Heart right ventricle (tissue), 16 donors: ENCODE data around the gene LHPP. TPM values are rescaled to one million over a fixed set of nuclear protein-coding genes. Genes with fewer than 3 reads are reported as not detected.
A peak's percentile ranks its signal among the peaks of the same experiment; 100 is the strongest.

Experiments used
- ATAC-seq, 8 donors: fragments of 200-7000 bp; cut with Tn5 transposase; one replicate each; pipeline ENCODE4 v1.9.1; 2020; ENCODE audit warnings: mild to moderate bottlenecking in 8 of 8, moderate library complexity in 8 of 8, moderate number of reproducible peaks in 1 of 8
- DNase-seq, 2 donors: peaks; one replicate each; pipeline ENCODE4 v3.0.0-alpha.2; 2020
- H3K27ac ChIP-seq, 10 donors: fragments of 200-600 bp; sonication (generic) in 2 of 10; one replicate each; pipeline versions ENCODE4 v1.5.0 to v1.8.0; 2020 to 2022; ENCODE audit warnings: mild to moderate bottlenecking in 3 of 10
- H3K27me3 ChIP-seq, 7 donors: fragments of 200-600 bp; one replicate each; pipeline ENCODE4 v1.8.0; 2021 to 2022; ENCODE audit warnings: mild to moderate bottlenecking in 2 of 7
- H3K36me3 ChIP-seq, 9 donors: fragments of 200-600 bp; sonication (generic) in 1 of 9; one replicate each; pipeline versions ENCODE4 v1.5.0 to v1.8.0; 2020 to 2022; ENCODE audit warnings: mild to moderate bottlenecking in 2 of 9
- H3K4me1 ChIP-seq, 9 donors: fragments of 200-600 bp; sonication (generic) in 1 of 9; one replicate each; pipeline versions ENCODE4 v1.5.0 to v1.8.0; 2020 to 2022; ENCODE audit warnings: mild to moderate bottlenecking in 4 of 9
- H3K4me3 ChIP-seq, 10 donors: fragments of 200-600 bp; sonication (generic) in 2 of 10; one replicate each; pipeline versions ENCODE4 v1.5.0 to v1.8.0; 2020 to 2022; ENCODE audit warnings: mild to moderate bottlenecking in 7 of 10, moderate library complexity in 2 of 10
- H3K9me3 ChIP-seq, 11 donors: fragments of 200-600 bp in 10 of 11; sonication (generic) in 2 of 11; one replicate each; pipeline versions ENCODE4 v1.5.0 to v1.8.0; 2013 to 2022; ENCODE audit warnings: mild to moderate bottlenecking in 2 of 11, control low read depth in 1 of 11, moderate library complexity in 1 of 11
- CTCF ChIP-seq, 9 donors: fragments of 200-600 bp; sonication (generic) in 2 of 9; IDR thresholded peaks; one replicate each; pipeline versions ENCODE4 v1.5.0 to v1.8.0; 2021 to 2022; ENCODE audit warnings: antibody characterized with exemption in 9 of 9, mild to moderate bottlenecking in 5 of 9, moderate library complexity in 1 of 9
- WGBS, 2 donors: extraction: QIAGEN DNeasy Blood & Tissue Kit; methylation state at CpG; one replicate each; pipeline ENCODE4 v1.1.7; 2013; ENCODE audit warnings: inconsistent platforms in 1 of 2; 5-methylcytosine and 5-hydroxymethylcytosine counted together
- intact Hi-C, 10 donors: fragments of 100-400 bp; cut with DNase I; formaldehyde crosslinking; loops; one replicate each; pipeline versions ENCODE4 v1.11.1 to v1.14.2; 2022
- polyA plus RNA-seq, 2 donors: library from polyadenylated mRNA; stranded (reverse); fragments of 200-250 nt; gene quantifications; one replicate each; pipeline ENCODE4 v1.2.3, GENCODE V29; 2013
- total RNA-seq, 10 donors: library from RNA; stranded (reverse); fragmentation: NEBNext Ultra II Directional in 3 of 10; extraction: Animal tissue kit (Norgen Biotek cat#: 25700) in 3 of 10; gene quantifications; one replicate each; pipeline versions ENCODE4 v1.2.1 to v1.2.4, GENCODE V29; 2021 to 2023
- donor health status: Arrhythmogenic right ventricular cardiomyopathy.
- donor health status: ischemic (EF 13 %, LVEDD 7.1; RV severe dilation, severe dysfunction).
- donor health status: healthy with polysubstance abuse.
- donor health status: DM: no; HTN: yes; CAD: no.
- donor health status: DM: no; HTN: no; CAD: no.
- donor health status: ischemic (EF 25% LVEDD 6.9; RV normal size, moderate dysfunction).
- donor health status: ischemic (EF 25% LVEDD 5.7; RV mildly dilated, moderate dysfunction).
- donor health status: healthy.
- donor health status: DM: yes; HTN: yes; CAD: no.
- donor health status: Ischemic cardiomyopathy.
- donor health status: ischemic (EF 35%, LVEDD 5.7; RV mildly dilated, moderate dysfunction).
- donor health status: nonischemic (EF 11% LVEDD 7.7; RV severe dilation, severe dysfunction).
- donor health status: DM: yes; HTN: yes; CAD: no.
- donor health status: PGD.
- donor health status: ischemic (EF 29% LVEDD 5.4; RV normal size, mild dysfunction).
- donor health status: nonischemic (EF 23%, LVEDD 6.1; RV moderate dilation, normal function).

The LHPP gene
- total and polyA plus RNA-seq, 12 donors: 4.2 to 20.5 (median 11.7) TPM

DNA sequence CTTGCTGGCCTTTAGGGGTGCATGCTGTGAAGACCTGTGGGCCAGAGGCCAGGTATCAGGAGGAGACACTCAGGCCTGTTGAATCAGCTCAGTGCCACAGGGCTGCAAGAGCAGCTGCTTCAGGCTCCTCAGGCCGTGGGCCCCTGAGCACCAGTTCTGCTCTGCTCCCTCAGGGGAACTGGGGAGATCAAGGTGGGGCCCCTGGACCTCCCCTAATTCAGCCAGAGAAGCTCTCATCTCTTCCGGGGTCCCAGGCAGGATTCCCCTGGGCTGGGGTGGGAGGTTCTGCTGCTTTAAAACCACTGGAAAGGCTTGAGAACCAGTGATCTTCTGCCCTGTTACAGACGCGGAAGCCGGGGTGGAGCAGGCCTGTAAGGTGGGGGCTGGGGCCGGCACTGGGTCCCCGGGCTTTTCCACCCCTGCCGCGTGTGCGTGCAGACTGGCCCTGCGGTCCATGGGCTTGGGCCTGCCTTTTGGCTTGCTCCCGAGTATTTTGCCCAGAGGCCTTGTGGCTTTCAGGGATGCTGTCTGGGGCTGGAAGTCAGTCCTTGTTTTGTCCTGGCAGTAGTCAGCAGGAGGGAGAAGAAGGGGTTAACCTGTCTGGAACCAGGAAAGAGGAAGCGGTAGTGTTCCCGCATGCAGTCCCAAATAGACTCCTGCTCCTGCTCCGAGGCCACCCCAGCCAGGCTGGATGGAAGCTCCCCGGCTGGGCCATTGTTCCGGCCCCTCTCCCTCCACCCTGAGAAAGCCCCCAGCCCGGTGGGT is 74.3 kb downstream of the LHPP start:
- Histone ChIP-seq H3K27ac (peak overlapping the region in 7 of 10 donors; percentile 23 to 53 (median 26)), H3K4me1 (peaks cover 0 to 30% (median 14%) of the 10 kb centered on the region in 9 donors), H3K27me3 (no peaks in the 10 kb centered on the region), H3K36me3 (no peaks in the 10 kb centered on the region), H3K9me3 (no peaks in the 10 kb centered on the region), H3K4me3 (no peak overlapping the region)
- TF ChIP-seq CTCF (IDR thresholded peaks at IDR 0.05): no peak
- WGBS, 2 donors: 59 to 66% methylated on average over 18 of the region's 18 CpGs
- DNase-seq (no peak), ATAC-seq (peak in 1 of 8 donors; percentile 35)
- intact Hi-C loops: loop anchor here in 3 of 10 donors (5.0 to 10.0 kb wide), 3 partner anchors 86 to 289 kb away; no protein-coding TSS in a partner anchor

- intact Hi-C loops: loop anchor here in 3 of 10 donors (5.0 to 10.0 kb wide), 3 partner anchors 86 to 288 kb away; no protein-coding TSS in a partner anchor
- Histone ChIP-seq H3K36me3 (no peaks in the 10 kb centered on the region), H3K4me1 (peaks cover 0 to 30% (median 14%) of the 10 kb centered on the region in 9 donors), H3K9me3 (no peaks in the 10 kb centered on the region), H3K4me3 (no peak overlapping the region), H3K27ac (peak overlapping the region in 6 of 10 donors; percentile 23 to 53 (median 26)), H3K27me3 (no peaks in the 10 kb centered on the region)
- no peak for DNase-seq
- WGBS, 2 donors: 70 to 73% methylated on average over 5 of the region's 5 CpGs
- ATAC-seq: no peak
- TF ChIP-seq CTCF (IDR thresholded peaks at IDR 0.05): no peak
Observed at GRCh38 chr10:124536496-124537050, 75.0 kb downstream of the LHPP start.

DNA sequence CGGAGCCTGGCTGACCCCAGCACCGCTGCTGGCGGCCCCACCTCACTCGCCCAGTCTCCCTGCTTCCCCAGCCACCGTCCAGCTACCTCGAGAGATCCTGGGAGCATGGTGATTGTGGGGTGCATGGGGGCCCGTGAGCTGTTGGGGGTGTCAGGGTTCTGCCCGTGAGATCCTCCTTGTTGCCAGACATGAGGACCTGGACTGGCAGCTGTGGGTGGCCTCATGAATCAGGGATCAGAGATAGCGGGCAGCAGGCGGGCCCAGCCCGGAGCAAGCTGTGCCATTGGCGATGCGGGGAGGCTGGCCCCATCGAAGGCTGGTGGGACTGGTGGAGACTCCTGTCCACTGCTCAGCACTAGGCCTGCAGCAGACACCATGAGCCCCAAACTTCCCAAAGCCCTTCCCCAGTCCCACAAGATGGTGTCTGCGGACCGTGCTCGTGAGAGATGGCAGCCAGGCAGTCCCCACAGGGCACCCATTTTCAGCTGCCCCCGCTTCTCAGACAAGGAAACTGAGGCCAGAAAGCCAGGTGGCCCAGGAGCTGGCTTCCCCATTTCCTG is 75.6 kb downstream of the LHPP start:
- 87 to 98% methylated on average over 18 of the region's 18 CpGs for WGBS, 2 donors
- Histone ChIP-seq H3K27me3 (no peaks in the 10 kb centered on the region), H3K9me3 (no peaks in the 10 kb centered on the region), H3K4me1 (peaks cover 0 to 30% (median 14%) of the 10 kb centered on the region in 9 donors), H3K27ac (no peak overlapping the region), H3K36me3 (no peaks in the 10 kb centered on the region), H3K4me3 (no peak overlapping the region)
- ATAC-seq: no peak
- intact Hi-C loops: loop anchor here in 3 of 10 donors (5.0 to 10.0 kb wide), 3 partner anchors 85 to 288 kb away; no protein-coding TSS in a partner anchor
- no peak for TF ChIP-seq CTCF (IDR thresholded peaks at IDR 0.05)
- no peak for DNase-seq

DNA sequence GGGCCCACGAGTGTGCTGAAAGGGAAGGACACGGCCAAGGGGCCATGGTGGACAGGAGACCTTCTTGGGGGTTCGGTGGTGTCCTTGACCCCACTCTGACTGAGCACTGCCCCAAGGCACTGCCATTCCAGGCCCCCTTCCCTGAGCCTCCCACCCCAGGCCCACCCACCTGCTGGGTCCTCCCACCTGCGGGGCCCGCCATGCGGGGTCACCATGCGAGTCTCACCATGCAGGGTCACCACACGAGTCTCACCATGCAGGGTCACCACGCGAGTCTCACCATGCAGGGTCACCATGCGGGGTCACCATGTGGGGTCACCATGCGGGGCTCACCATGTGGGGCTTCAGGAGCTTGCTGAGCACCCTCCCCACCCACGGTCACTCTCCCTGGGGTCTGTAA is 76.3 kb downstream of the LHPP start:
- WGBS, 2 donors: 84 to 89% methylated on average over 13 of the region's 13 CpGs
- intact Hi-C loops: loop anchor here in 3 of 10 donors (5.0 to 10.0 kb wide), 3 partner anchors 84 to 287 kb away; no protein-coding TSS in a partner anchor
- H3K27me3 ChIP-seq: no peaks in the 10 kb centered on the region
- ATAC-seq: no peak
- no peak overlapping the region for H3K4me3 ChIP-seq
- peaks cover 0 to 30% (median 14%) of the 10 kb centered on the region in 9 donors for H3K4me1 ChIP-seq
- H3K9me3 ChIP-seq: no peaks in the 10 kb centered on the region
- H3K27ac ChIP-seq: no peak overlapping the region
- TF ChIP-seq CTCF (IDR thresholded peaks at IDR 0.05): no peak
- no peak for DNase-seq
- no peaks in the 10 kb centered on the region for H3K36me3 ChIP-seq
